ENCODE data around the gene PRRT1B.

PRRT1B gene

DNA sequence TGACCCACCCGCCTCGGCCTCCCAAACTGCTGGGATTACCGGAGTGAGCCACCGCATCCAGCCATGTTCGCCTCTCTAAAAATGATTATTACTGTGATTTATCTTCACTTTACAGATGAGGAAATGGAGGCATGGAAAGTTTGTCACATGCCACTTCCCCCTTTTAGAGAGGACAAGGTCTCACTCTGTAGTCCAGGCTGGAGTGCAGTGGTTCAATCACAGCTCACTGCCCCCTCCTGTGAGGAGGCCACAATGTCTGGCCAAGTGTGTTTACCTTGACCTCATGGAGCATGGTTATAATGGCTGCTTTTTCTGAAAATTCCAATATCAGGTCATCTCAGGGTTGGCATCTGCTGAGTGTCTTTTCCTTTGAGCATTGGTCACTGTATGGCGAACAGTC lies 6.7 kb downstream of the PRRT1B start:
- no peak overlapping the region for H3K9ac ChIP-seq

DNA sequence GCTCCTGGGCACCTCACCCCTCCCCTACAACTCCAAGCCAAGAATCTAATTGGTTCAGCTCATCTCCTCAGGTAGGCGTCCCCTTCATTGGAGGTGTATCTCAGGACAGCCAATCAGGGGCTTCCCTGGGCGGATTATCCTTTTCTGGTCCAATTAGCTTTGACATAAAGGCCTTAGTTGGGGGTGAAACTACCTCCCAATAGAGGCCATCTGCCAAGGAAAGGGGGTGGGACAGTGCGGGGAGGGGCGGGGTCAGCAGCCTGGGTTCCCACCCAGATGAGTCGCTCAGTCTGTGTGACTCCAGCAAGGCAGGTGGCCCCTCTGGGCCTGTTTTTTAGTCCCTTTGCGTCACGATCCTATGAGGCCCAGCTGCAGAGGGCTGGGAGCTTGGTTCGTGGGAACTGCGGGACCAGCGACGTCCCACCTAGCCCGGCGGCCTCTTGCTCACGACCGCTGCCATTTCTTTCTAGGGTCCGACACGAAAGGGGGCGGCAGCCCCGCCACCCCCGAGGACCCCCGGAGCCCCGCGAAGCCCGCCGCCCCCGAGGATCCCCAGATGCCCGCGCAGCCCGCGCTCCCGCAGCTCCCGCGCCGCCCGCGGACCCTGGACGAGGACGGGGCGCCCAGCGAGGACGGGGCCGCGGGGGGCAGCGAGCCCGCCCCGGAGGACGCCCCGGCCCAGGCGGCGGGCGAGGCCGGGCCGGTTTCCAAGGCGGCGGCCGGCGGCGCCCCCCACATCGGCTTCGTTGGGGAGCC lies 8.9 kb downstream of the PRRT1B start:
- Histone ChIP-seq H3K4me3 (IDR thresholded peaks at IDR 0.05; ENCODE audit: insufficient read depth, low read depth, low read length) (no peak overlapping the region), H3K79me2 (ENCODE audit: insufficient read depth, low read depth) (no peaks in the 10 kb centered on the region), H2AFZ (ENCODE audit: low read depth) (no peak overlapping the region), H3K27me3 (ENCODE audit: insufficient read depth, low read depth) (no peaks in the 10 kb centered on the region; the same call in 1 of the 2 replicates), H3K9ac (no peak overlapping the region), H3K4me2 (no peak overlapping the region), H4K20me1 (ENCODE audit: insufficient read depth) (no peaks in the 10 kb centered on the region), H3K36me3 (ENCODE audit: insufficient read depth) (no peaks in the 10 kb centered on the region), H3K4me1 (ENCODE audit: low read depth, poor library complexity, severe bottlenecking) (no peaks in the 10 kb centered on the region), H3K27ac (no peak overlapping the region)
- TF ChIP-seq, protein P1, sequence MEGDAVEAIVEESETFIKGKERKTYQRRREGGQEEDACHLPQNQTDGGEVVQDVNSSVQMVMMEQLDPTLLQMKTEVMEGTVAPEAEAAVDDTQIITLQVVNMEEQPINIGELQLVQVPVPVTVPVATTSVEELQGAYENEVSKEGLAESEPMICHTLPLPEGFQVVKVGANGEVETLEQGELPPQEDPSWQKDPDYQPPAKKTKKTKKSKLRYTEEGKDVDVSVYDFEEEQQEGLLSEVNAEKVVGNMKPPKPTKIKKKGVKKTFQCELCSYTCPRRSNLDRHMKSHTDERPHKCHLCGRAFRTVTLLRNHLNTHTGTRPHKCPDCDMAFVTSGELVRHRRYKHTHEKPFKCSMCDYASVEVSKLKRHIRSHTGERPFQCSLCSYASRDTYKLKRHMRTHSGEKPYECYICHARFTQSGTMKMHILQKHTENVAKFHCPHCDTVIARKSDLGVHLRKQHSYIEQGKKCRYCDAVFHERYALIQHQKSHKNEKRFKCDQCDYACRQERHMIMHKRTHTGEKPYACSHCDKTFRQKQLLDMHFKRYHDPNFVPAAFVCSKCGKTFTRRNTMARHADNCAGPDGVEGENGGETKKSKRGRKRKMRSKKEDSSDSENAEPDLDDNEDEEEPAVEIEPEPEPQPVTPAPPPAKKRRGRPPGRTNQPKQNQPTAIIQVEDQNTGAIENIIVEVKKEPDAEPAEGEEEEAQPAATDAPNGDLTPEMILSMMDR (conservative IDR thresholded peaks at IDR 0.05; ENCODE audit: low read depth, low read length): no peak

More for the DNA sequence above, 6.7 kb downstream of the PRRT1B start:
- H3K79me2 ChIP-seq (ENCODE audit: insufficient read depth, low read depth): no peaks in the 10 kb centered on the region
- H3K4me2 ChIP-seq: no peak overlapping the region
- no peaks in the 10 kb centered on the region for H4K20me1 ChIP-seq (ENCODE audit: insufficient read depth)
- H3K27ac ChIP-seq: no peak overlapping the region
- no peaks in the 10 kb centered on the region for H3K4me1 ChIP-seq (ENCODE audit: low read depth, poor library complexity, severe bottlenecking)
- peaks cover 9% of the 10 kb centered on the region; the same call in 1 of the 2 replicates for H3K27me3 ChIP-seq (ENCODE audit: insufficient read depth, low read depth)
- no peak overlapping the region for H2AFZ ChIP-seq (ENCODE audit: low read depth)
- H3K4me3 ChIP-seq (IDR thresholded peaks at IDR 0.05; ENCODE audit: insufficient read depth, low read depth, low read length): no peak overlapping the region
- TF ChIP-seq, protein P1 (conservative IDR thresholded peaks at IDR 0.05; ENCODE audit: low read depth, low read length): no peak
- H3K36me3 ChIP-seq (ENCODE audit: insufficient read depth): no peaks in the 10 kb centered on the region

DNA sequence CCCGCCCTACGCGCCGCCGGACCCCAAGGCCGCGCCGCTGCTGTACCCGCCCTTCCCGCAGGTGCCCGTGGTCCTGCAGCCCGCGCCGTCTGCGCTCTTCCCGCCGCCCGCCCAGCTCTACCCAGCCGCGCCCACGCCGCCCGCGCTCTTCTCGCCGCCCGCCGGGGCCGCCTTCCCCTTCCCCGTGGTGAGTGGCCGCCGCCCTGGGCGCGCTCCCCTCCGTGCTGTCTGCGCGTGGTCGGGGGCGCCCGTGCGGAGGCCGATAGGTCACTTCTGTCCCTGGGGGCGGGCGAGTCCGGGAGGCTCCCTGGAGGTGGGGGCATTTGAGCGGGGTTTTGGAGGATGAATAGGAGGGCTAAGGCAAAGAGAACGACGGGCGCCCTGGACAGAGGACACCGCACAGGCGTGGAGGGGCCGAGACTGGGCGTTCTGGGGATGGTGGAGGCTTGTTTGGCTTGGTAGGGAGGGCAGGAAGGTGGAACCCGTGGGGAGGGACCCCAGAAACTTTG lies 9.6 kb downstream of the PRRT1B start:
- H2AFZ ChIP-seq (ENCODE audit: low read depth): no peak overlapping the region
- no peaks in the 10 kb centered on the region for H4K20me1 ChIP-seq (ENCODE audit: insufficient read depth)
- no peaks in the 10 kb centered on the region for H3K79me2 ChIP-seq (ENCODE audit: insufficient read depth, low read depth)
- H3K27me3 ChIP-seq (ENCODE audit: insufficient read depth, low read depth): no peaks in the 10 kb centered on the region; the same call in 1 of the 2 replicates
- no peaks in the 10 kb centered on the region for H3K36me3 ChIP-seq (ENCODE audit: insufficient read depth)
- H3K4me3 ChIP-seq (IDR thresholded peaks at IDR 0.05; ENCODE audit: insufficient read depth, low read depth, low read length): no peak overlapping the region
- H3K4me2 ChIP-seq: no peak overlapping the region
- no peak overlapping the region for H3K27ac ChIP-seq
- no peak overlapping the region for H3K9ac ChIP-seq
- H3K4me1 ChIP-seq (ENCODE audit: low read depth, poor library complexity, severe bottlenecking): no peaks in the 10 kb centered on the region
- TF ChIP-seq, protein P1 (conservative IDR thresholded peaks at IDR 0.05; ENCODE audit: low read depth, low read length): no peak

DNA sequence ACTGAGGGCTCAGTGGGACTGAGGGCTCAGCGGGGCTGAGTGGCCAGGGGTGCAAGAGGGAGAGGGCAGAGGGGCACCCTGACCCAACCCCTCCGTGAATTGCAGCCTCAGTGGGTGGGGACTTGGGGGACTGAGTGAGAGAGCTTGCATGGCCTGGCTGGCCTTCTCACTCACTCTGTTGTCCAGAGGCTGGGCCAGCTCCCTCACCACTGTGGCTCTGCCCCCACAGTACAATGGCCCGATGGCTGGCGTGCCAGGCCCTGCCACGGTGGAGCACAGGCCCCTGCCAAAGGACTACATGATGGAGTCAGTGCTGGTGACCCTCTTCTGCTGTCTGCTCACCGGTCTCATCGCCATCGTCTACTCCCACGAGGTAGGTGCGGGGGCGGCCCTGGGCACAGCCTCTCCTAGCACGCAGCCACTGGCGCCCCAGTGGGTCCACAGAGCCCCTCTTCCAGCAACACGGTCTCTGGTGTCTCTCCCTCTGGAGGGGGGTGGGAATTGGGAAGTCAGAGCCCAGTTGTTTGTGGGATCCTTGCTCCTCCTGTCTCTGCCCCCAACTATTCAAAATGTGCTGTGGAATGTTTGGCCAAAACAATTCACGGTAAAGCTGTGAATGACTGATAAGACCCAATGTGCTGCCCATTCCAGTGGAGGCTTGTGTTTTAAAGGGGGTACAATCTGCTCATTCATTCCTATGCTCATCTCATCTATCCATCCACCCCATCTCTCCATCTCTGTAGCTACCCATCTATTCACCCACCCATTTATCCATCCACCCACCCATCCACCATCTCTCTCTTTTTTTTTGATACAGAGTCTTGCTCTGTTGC lies 10.7 kb downstream of the PRRT1B start:
- Histone ChIP-seq H4K20me1 (ENCODE audit: insufficient read depth) (no peaks in the 10 kb centered on the region), H3K79me2 (ENCODE audit: insufficient read depth, low read depth) (no peaks in the 10 kb centered on the region), H3K27ac (no peak overlapping the region), H2AFZ (ENCODE audit: low read depth) (no peak overlapping the region), H3K9ac (no peak overlapping the region), H3K4me1 (ENCODE audit: low read depth, poor library complexity, severe bottlenecking) (no peaks in the 10 kb centered on the region), H3K36me3 (ENCODE audit: insufficient read depth) (no peaks in the 10 kb centered on the region), H3K4me2 (no peak overlapping the region), H3K4me3 (IDR thresholded peaks at IDR 0.05; ENCODE audit: insufficient read depth, low read depth, low read length) (no peak overlapping the region), H3K27me3 (ENCODE audit: insufficient read depth, low read depth) (no peaks in the 10 kb centered on the region)
- TF ChIP-seq, protein P1 (conservative IDR thresholded peaks at IDR 0.05; ENCODE audit: low read depth, low read length): no peak

Measured in KMS-11 (cell line).